ENCODE results near the gene APOBEC3B. TPM values are rescaled to one million over a fixed set of nuclear protein-coding genes. Genes with fewer than 3 reads are reported as not detected.
"Not testable (repeated sequence)": the region's sequence is repeated elsewhere in the genome, so short reads cannot be mapped to it uniquely, and the experiment has no call there.

Gene APOBEC3B
- total RNA-seq, 4 donors from 2014 or later: 1.2 to 1.5 TPM; not detected in 2

DNA sequence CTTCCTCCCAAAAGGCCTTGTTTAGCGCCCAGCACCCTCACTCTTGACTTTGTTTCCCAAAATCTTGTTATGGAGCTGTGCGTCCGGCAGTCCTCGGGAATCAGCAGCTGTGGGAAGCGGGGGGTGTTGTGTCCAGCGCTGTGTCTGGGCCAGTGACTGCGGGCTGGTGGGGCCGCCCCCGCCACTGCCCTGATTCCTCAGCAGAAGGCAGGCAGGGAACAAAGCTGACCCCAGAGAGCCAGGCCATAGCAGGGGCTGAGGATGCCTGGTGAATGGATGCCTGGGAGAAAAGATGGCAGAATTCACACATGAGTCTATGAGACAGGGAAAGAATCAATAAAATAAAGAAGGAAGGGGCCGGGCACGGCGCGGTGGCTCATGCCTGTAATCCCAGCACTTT lies 34.4 kb downstream of the APOBEC3B start:
- Histone ChIP-seq H3K4me1 (peaks cover 0 to 8% of the 10 kb centered on the region in 2 donors), H3K27me3 (no peaks in the 10 kb centered on the region), H3K4me3 (no peak overlapping the region), H3K27ac (no peak overlapping the region), H3K36me3 (no peaks in the 10 kb centered on the region), H3K9me3 (no peaks in the 10 kb centered on the region)
- no peak for DNase-seq
- intact Hi-C loops (cut with DNase I; ENCODE audit: low total_unique reads): no loop called here
- TF ChIP-seq, protein P1, sequence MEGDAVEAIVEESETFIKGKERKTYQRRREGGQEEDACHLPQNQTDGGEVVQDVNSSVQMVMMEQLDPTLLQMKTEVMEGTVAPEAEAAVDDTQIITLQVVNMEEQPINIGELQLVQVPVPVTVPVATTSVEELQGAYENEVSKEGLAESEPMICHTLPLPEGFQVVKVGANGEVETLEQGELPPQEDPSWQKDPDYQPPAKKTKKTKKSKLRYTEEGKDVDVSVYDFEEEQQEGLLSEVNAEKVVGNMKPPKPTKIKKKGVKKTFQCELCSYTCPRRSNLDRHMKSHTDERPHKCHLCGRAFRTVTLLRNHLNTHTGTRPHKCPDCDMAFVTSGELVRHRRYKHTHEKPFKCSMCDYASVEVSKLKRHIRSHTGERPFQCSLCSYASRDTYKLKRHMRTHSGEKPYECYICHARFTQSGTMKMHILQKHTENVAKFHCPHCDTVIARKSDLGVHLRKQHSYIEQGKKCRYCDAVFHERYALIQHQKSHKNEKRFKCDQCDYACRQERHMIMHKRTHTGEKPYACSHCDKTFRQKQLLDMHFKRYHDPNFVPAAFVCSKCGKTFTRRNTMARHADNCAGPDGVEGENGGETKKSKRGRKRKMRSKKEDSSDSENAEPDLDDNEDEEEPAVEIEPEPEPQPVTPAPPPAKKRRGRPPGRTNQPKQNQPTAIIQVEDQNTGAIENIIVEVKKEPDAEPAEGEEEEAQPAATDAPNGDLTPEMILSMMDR (IDR thresholded peaks at IDR 0.05): no peak
- no peak for TF ChIP-seq POLR2A (IDR thresholded peaks at IDR 0.05)

DNA sequence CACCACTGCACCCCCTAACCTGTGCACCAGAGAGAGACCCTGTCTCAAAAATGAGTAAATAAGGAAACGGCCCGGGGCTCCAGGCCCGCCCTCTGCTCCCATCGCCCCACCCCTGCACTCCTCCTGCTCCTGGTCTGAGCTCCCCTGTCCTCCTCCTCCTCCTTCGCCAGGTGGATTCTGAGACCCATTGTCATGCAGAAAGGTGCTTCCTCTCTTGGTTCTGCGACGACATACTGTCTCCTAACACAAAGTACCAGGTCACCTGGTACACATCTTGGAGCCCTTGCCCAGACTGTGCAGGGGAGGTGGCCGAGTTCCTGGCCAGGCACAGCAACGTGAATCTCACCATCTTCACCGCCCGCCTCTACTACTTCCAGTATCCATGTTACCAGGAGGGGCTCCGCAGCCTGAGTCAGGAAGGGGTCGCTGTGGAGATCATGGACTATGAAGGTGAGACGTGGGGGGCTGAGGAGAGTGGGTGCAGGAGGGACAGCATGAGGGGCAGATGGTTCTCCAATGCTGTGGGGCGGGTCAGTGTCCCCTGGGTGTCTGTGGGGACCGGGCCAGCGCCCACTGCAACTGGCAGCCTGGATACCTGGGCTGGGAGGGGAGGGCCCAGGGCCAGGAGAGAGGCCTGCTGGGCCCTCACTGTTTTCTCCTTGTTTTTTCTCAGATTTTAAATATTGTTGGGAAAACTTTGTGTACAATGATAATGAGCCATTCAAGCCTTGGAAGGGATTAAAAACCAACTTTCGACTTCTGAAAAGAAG lies 35.6 kb downstream of the APOBEC3B start:
- no peak for DNase-seq
- intact Hi-C loops (cut with DNase I; ENCODE audit: low total_unique reads): no loop called here
- TF ChIP-seq, protein P1 (IDR thresholded peaks at IDR 0.05): no peak
- TF ChIP-seq POLR2A (IDR thresholded peaks at IDR 0.05): no peak
- Histone ChIP-seq H3K4me1 (peaks cover 0 to 8% of the 10 kb centered on the region in 2 donors), H3K4me3 (no peak overlapping the region), H3K36me3 (no peaks in the 10 kb centered on the region), H3K27me3 (no peaks in the 10 kb centered on the region), H3K9me3 (no peaks in the 10 kb centered on the region), H3K27ac (no peak overlapping the region)

DNA sequence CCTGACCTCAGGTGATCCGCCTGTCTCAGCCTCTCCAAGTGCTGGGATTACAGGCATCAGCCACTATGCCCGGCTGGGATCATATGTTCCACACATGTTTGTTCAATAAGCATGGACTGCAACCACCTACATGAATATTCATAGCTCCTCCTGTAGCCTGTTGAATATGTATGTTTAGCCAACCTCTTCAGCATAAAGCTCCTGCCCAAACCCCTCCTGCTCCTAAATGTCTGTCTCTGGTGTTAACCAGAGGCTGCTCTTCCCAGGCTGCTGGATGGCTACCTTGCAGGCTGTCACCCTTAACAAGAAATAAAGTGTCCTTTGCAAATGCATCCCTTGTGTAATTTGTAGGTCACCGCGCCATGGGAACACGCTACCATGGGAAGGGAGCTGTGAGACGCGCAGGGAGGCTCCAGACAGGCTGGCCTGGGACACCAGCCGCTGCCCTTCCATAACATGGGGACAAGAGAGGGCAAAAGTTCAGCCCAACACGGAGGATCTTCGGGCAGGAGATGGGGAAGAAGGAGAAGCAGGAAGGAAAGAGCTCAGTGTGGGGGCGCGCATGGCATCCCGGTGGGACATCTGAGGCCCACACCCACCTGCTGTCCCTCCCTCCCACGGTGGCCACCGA lies 38.0 kb downstream of the APOBEC3B start:
- H3K9me3 ChIP-seq; H3K4me1 ChIP-seq; DNase-seq; intact Hi-C loops (cut with DNase I; ENCODE audit: low total_unique reads); H3K27me3 ChIP-seq; H3K36me3 ChIP-seq: not testable (repeated sequence)
- H3K4me3 ChIP-seq: peak overlapping the region in 1 of 2 donors; percentile 26
- H3K27ac ChIP-seq: peak overlapping the region; percentile 69 to 84

DNA sequence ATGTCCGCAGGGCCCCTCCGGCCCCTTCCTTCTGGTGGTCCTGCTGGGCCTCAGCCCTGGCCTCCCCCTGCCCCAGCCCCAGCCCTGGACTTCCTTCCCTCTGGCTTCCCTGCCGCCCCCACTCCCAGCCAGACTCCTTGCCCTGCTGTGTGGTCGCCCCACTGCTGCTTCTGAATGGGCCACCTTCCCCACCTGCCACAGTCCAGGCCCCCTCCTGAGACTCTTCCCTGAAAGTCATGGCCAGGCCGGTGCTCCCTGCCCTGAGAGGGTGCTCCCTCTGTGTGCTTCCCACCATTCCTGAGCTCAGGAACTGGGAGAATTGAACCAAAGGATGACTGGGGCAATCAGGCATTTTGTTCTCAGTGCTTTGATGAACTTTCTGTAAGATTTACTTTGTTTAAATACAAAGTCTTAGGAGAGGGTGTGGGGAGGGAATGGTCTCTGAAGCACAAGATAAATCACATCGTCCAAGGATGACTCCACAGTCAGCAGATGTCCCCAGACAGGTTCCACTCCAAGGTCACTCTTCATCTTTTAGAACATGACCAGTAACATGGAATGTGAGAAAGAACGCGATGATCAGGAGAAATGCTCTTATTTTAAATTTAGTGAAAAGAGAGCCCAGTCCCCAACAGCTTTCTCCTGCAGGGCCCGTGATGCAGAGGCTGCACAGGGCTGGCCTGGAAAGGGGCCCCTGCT lies 39.6 kb downstream of the APOBEC3B start:
- Histone ChIP-seq H3K27me3 (no peaks in the 10 kb centered on the region), H3K4me3 (peak overlapping the region; percentile 25 to 41), H3K4me1 (no peaks in the 10 kb centered on the region), H3K9me3 (no peaks in the 10 kb centered on the region), H3K27ac (peak overlapping the region; percentile 69 to 84), H3K36me3 (no peaks in the 10 kb centered on the region)
- TF ChIP-seq, protein P1 (IDR thresholded peaks at IDR 0.05): no peak
- no peak for TF ChIP-seq POLR2A (IDR thresholded peaks at IDR 0.05)
- DNase-seq: no peak
- intact Hi-C loops (cut with DNase I; ENCODE audit: low total_unique reads): no loop called here

DNA sequence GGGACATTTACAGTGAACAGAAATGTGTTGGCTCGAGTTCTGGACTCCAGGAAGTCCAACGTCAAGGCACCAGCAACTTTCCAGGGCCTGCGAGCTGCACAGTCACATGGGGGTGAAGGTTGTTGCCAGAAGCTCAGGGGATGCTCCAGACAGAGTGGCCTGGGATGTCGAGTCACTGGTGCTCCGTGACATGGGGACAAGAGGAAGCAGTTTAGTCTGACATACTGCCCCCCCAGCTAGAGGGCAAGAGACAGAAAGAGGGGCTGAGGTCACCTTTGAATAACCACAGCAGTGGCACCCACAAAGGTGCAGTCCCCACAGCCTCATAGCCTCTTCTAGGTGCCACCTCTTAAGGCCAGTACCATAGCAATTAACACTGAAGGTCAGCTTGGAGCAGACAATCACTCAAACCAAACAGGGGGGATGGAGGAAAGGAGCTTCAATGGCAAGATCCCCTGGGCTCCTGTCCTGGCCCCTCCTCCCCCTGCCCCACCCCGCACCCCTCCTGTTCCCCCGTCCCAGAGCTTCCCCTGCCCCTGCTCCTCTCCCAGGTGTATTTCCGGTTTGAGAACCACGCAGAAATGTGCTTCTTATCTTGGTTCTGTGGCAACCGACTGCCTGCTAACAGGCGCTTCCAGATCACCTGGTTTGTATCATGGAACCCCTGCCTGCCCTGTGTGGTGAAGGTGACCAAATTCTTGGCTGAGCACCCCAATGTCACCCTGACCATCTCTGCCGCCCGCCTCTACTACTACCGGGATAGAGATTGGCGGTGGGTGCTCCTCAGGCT lies 42.6 kb downstream of the APOBEC3B start:
- intact Hi-C loops (cut with DNase I; ENCODE audit: low total_unique reads): no loop called here
- no peak overlapping the region for H3K4me3 ChIP-seq
- H3K27ac ChIP-seq: no peak overlapping the region
- no peaks in the 10 kb centered on the region for H3K36me3 ChIP-seq
- no peak for DNase-seq
- TF ChIP-seq, protein P1 (IDR thresholded peaks at IDR 0.05): no peak
- no peak for TF ChIP-seq POLR2A (IDR thresholded peaks at IDR 0.05)
- H3K27me3 ChIP-seq: no peaks in the 10 kb centered on the region
- H3K9me3 ChIP-seq: no peaks in the 10 kb centered on the region
- no peaks in the 10 kb centered on the region for H3K4me1 ChIP-seq

Measured in uterus (tissue), 4 donors.